ENCODE results near the gene CYB5B. TPM values are rescaled to one million over a fixed set of nuclear protein-coding genes. Genes with fewer than 3 reads are reported as not detected.

CYB5B gene
- polyA plus RNA-seq, 1 of the 3 experiments (the other 2 are of a cell fraction): 64.4 TPM

GRCh38 chr16:69405326-69405725 lies 19.1 kb upstream of the CYB5B start:
- DNase-seq: no peak
- peaks cover 7 to 24% of the 10 kb centered on the region in 2 experiments; a peak in 3 of 4 replicates for H3K4me1 ChIP-seq (ENCODE audit: control insufficient read depth in 1 of 2, insufficient read depth in 2 of 2, low read depth in 1 of 2, low read length in 1 of 2)
- H3K9me2 ChIP-seq: no peaks in the 10 kb centered on the region
- WGBS (ENCODE audit: low lambda C conversion rate): 96% methylated on average over 2 of the region's 2 CpGs
- no peak overlapping the region for H3K9ac ChIP-seq
- H3K9me3 ChIP-seq: no peaks in the 10 kb centered on the region
- ChIA-PET POLR2A (no interaction called here), CTCF (interaction anchor here (1.1 to 1.7 kb wide), 4 partner anchors 9 to 350 kb away, joined by 3 to 8 read pairs (median 5); partner anchors contain the start of gene NOB1)
- no peak overlapping the region for H3K4me3 ChIP-seq (ENCODE audit: low read depth in 2 of 2, low read length in 1 of 2)
- H3K79me2 ChIP-seq (ENCODE audit: insufficient read depth): no peaks in the 10 kb centered on the region
- no peak overlapping the region for H3K4me2 ChIP-seq
- no peak for TF ChIP-seq ELF1 (IDR thresholded peaks at IDR 0.05)
- no peak for TF ChIP-seq PBX3 (IDR thresholded peaks at IDR 0.05)
- no peak for TF ChIP-seq USF2 (IDR thresholded peaks at IDR 0.05; ENCODE audit: borderline replicate concordance, low read depth, low read length)
- TF ChIP-seq ZBTB33 (IDR thresholded peaks at IDR 0.05; ENCODE audit: borderline replicate concordance, low read depth): no peak
- no peak for TF ChIP-seq FOXM1 (IDR thresholded peaks at IDR 0.05; ENCODE audit: low read depth)
- TF ChIP-seq EP300 (IDR thresholded peaks at IDR 0.05; ENCODE audit: borderline replicate concordance in 1 of 2, low read depth in 1 of 2, low read length in 1 of 2): no peak
- TF ChIP-seq TAF1 (IDR thresholded peaks at IDR 0.05; ENCODE audit: borderline replicate concordance, low read depth, low read length): no peak
- TF ChIP-seq POLR2AphosphoS5 (IDR thresholded peaks at IDR 0.05; ENCODE audit: low read depth, low read length): no peak
- TF ChIP-seq USF1 (IDR thresholded peaks at IDR 0.05; ENCODE audit: borderline replicate concordance, low read depth): no peak
- no peak for TF ChIP-seq IRF3 (IDR thresholded peaks at IDR 0.05; ENCODE audit: low read depth, low read length)
- no peak for TF ChIP-seq EZH2phosphoT487 (IDR thresholded peaks at IDR 0.05; ENCODE audit: borderline replicate concordance, low read depth)
- no peak for TF ChIP-seq JUND (IDR thresholded peaks at IDR 0.05)
- no peak for TF ChIP-seq REST (IDR thresholded peaks at IDR 0.05; ENCODE audit: low read depth, low read length)
- no peaks in the 10 kb centered on the region for H4K20me1 ChIP-seq (ENCODE audit: insufficient read depth)
- H3K27ac ChIP-seq (ENCODE audit: low read depth in 2 of 2, low read length in 1 of 2): no peak overlapping the region
- peaks cover 19% of the 10 kb centered on the region for H3F3A ChIP-seq (replicated peaks; ENCODE audit: insufficient read depth)
- H3K27me3 ChIP-seq (ENCODE audit: insufficient read depth): no peaks in the 10 kb centered on the region
- H3K36me3 ChIP-seq (replicated peaks in 1 of 2; ENCODE audit: control insufficient read depth in 1 of 2, insufficient read depth in 2 of 2, low read length in 1 of 2): no peaks in the 10 kb centered on the region
- H2AFZ ChIP-seq (ENCODE audit: low read depth): no peak overlapping the region

All from SK-N-SH (cell line).